Subcutaneous abdominal adipose tissue (tissue), 5 donors: ENCODE data around the gene HOOK2.
A peak's percentile ranks its signal among the peaks of the same experiment; 100 is the strongest.

Source experiments
- H3K27ac ChIP-seq: one replicate; pipeline ENCODE4 v1.7.0; 2013; ENCODE audit warnings: low read depth, mild to moderate bottlenecking, inconsistent platforms, low read length, moderate library complexity
- H3K27me3 ChIP-seq, 5 donors: one replicate each; pipeline ENCODE4 v1.7.0; 2013; ENCODE audit warnings: low read length in 5 of 5, inconsistent platforms in 1 of 5; ENCODE audit not compliant: control insufficient read depth in 5 of 5, insufficient read depth in 4 of 5
- H3K36me3 ChIP-seq, 5 donors: one replicate each; pipeline ENCODE4 v1.7.0; 2013; ENCODE audit warnings: low read length in 5 of 5; ENCODE audit not compliant: control insufficient read depth in 5 of 5, insufficient read depth in 5 of 5
- H3K4me1 ChIP-seq, 5 donors: one replicate each; pipeline ENCODE4 v1.7.0; 2013; ENCODE audit warnings: low read length in 5 of 5, mild to moderate bottlenecking in 3 of 5, moderate library complexity in 1 of 5; ENCODE audit not compliant: control insufficient read depth in 5 of 5, insufficient read depth in 5 of 5
- H3K4me3 ChIP-seq, 5 donors: one replicate each; pipeline ENCODE4 v1.7.0; 2013; ENCODE audit warnings: low read length in 5 of 5, low read depth in 1 of 5
- H3K9ac ChIP-seq, 5 donors: one replicate each; pipeline ENCODE4 v1.7.0; 2013; ENCODE audit warnings: low read length in 5 of 5, mild to moderate bottlenecking in 4 of 5, moderate library complexity in 3 of 5
- H3K9me3 ChIP-seq, 5 donors: one replicate each; pipeline ENCODE4 v1.7.0; 2013; ENCODE audit warnings: low read length in 5 of 5; ENCODE audit not compliant: control insufficient read depth in 5 of 5
- donor health status: healthy.
- donor health status: healthy.
- donor health status: healthy.
- donor health status: healthy.
- donor health status: healthy.

Gene HOOK2

GRCh38 chr19:12789098-12789903 lies 13.9 kb upstream of the HOOK2 start:
- Histone ChIP-seq H3K4me3 (peak overlapping the region; percentile 62 to 100 (median 71)), H3K27me3 (no peaks in the 10 kb centered on the region), H3K9ac (peak overlapping the region; percentile 82 to 100 (median 100)), H3K4me1 (peaks cover 22 to 71% (median 57%) of the 10 kb centered on the region in 5 donors), H3K36me3 (no peaks in the 10 kb centered on the region), H3K9me3 (no peaks in the 10 kb centered on the region), H3K27ac (peak overlapping the region; percentile 100)

GRCh38 chr19:12788682-12789097 lies 13.3 kb upstream of the HOOK2 start:
- H3K4me1 ChIP-seq = peaks cover 24 to 71% (median 57%) of the 10 kb centered on the region in 5 donors
- peak overlapping the region; percentile 62 to 100 (median 70) for H3K4me3 ChIP-seq
- H3K9ac ChIP-seq = peak overlapping the region; percentile 82 to 100 (median 92)
- no peaks in the 10 kb centered on the region for H3K9me3 ChIP-seq
- no peaks in the 10 kb centered on the region for H3K36me3 ChIP-seq
- no peaks in the 10 kb centered on the region for H3K27me3 ChIP-seq
- peak overlapping the region; percentile 100 for H3K27ac ChIP-seq

GRCh38 chr19:12788042-12788681 lies 12.8 kb upstream of the HOOK2 start:
- H3K9ac ChIP-seq = peak overlapping the region; percentile 4 to 100 (median 92)
- no peaks in the 10 kb centered on the region for H3K27me3 ChIP-seq
- H3K36me3 ChIP-seq = no peaks in the 10 kb centered on the region
- H3K27ac ChIP-seq = peak overlapping the region; percentile 100
- peaks cover 27 to 76% (median 62%) of the 10 kb centered on the region in 5 donors for H3K4me1 ChIP-seq
- H3K4me3 ChIP-seq = peak overlapping the region in 4 of 5 donors; percentile 19 to 100 (median 62)
- no peaks in the 10 kb centered on the region for H3K9me3 ChIP-seq

- Histone ChIP-seq H3K27me3 (no peaks in the 10 kb centered on the region), H3K4me3 (no peak overlapping the region), H3K4me1 (peaks cover 27 to 83% (median 62%) of the 10 kb centered on the region in 5 donors), H3K9me3 (no peaks in the 10 kb centered on the region), H3K27ac (peak overlapping the region; percentile 100), H3K36me3 (no peaks in the 10 kb centered on the region), H3K9ac (no peak overlapping the region)
Observed at GRCh38 chr19:12787458-12787857, 12.1 kb upstream of the HOOK2 start.

- Histone ChIP-seq H3K27ac (peak overlapping the region; percentile 100), H3K9me3 (no peaks in the 10 kb centered on the region), H3K9ac (peak overlapping the region in 3 of 5 donors; percentile 56 to 75 (median 73)), H3K36me3 (no peaks in the 10 kb centered on the region), H3K27me3 (no peaks in the 10 kb centered on the region), H3K4me1 (peaks cover 29 to 88% (median 65%) of the 10 kb centered on the region in 5 donors), H3K4me3 (peak overlapping the region in 1 of 5 donors; percentile 8)
Observed at GRCh38 chr19:12786952-12787351, 11.6 kb upstream of the HOOK2 start.

GRCh38 chr19:12786141-12786870 lies 11.0 kb upstream of the HOOK2 start:
- Histone ChIP-seq H3K4me3 (peak overlapping the region in 1 of 5 donors; percentile 54), H3K4me1 (peaks cover 29 to 93% (median 69%) of the 10 kb centered on the region in 5 donors), H3K36me3 (no peaks in the 10 kb centered on the region), H3K27ac (peak overlapping the region; percentile 100), H3K9ac (peak overlapping the region; percentile 0 to 75 (median 66)), H3K27me3 (no peaks in the 10 kb centered on the region), H3K9me3 (no peaks in the 10 kb centered on the region)

GRCh38 chr19:12785431-12786031 lies 10.2 kb upstream of the HOOK2 start:
- Histone ChIP-seq H3K36me3 (no peaks in the 10 kb centered on the region), H3K4me3 (peak overlapping the region in 4 of 5 donors; percentile 3 to 59 (median 40)), H3K4me1 (peaks cover 26 to 85% (median 64%) of the 10 kb centered on the region in 5 donors), H3K27me3 (no peaks in the 10 kb centered on the region), H3K9me3 (no peaks in the 10 kb centered on the region), H3K9ac (peak overlapping the region; percentile 0 to 75 (median 66)), H3K27ac (peak overlapping the region; percentile 100)

GRCh38 chr19:12784871-12785430 lies 9.6 kb upstream of the HOOK2 start:
- Histone ChIP-seq H3K27ac (peak overlapping the region; percentile 100), H3K27me3 (no peaks in the 10 kb centered on the region), H3K9me3 (no peaks in the 10 kb centered on the region), H3K9ac (peak overlapping the region in 4 of 5 donors; percentile 0 to 75 (median 60)), H3K4me3 (peak overlapping the region in 4 of 5 donors; percentile 3 to 59 (median 40)), H3K36me3 (no peaks in the 10 kb centered on the region), H3K4me1 (peaks cover 25 to 80% (median 61%) of the 10 kb centered on the region in 5 donors)

GRCh38 chr19:12784394-12784870 lies 9.1 kb upstream of the HOOK2 start:
- peak overlapping the region in 4 of 5 donors; percentile 3 to 59 (median 40) for H3K4me3 ChIP-seq
- H3K36me3 ChIP-seq = no peaks in the 10 kb centered on the region
- H3K4me1 ChIP-seq = peaks cover 25 to 84% (median 64%) of the 10 kb centered on the region in 5 donors
- H3K27me3 ChIP-seq = no peaks in the 10 kb centered on the region
- no peaks in the 10 kb centered on the region for H3K9me3 ChIP-seq
- peak overlapping the region; percentile 100 for H3K27ac ChIP-seq
- H3K9ac ChIP-seq = peak overlapping the region in 2 of 5 donors; percentile 53 to 75
